Stimulated activated naive B cell treated with anti-CD40 and anti-IgM and Interleukin-4, amounts not matched to agents 10 μg/mL and 1 μg/mL and 100 μg/mL, for 72 hours (primary cell): Measurements from ENCODE around the gene CPLX1.
"Not testable (repeated sequence)": the region's sequence is repeated elsewhere in the genome, so short reads cannot be mapped to it uniquely, and the experiment has no call there.

Experiments used
- ATAC-seq, 2 donors: fragments of 150-1000 bp; cut with Tn5 transposase; replicated peaks; 2 replicates each; pipeline ENCODE4 v1.10.0; 2021; ENCODE audit warnings: moderate library complexity in 1 of 2
- DNase-seq: peaks from one replicate; pipeline ENCODE4 v3.0.0; 2021
- H3K27ac Mint-ChIP-seq: one replicate; pipeline ENCODE4 v1.8.0; 2022; ENCODE audit warnings: mild to moderate bottlenecking, mixed read lengths
- H3K27me3 Mint-ChIP-seq, 2 donors: one replicate each; pipeline ENCODE4 v1.8.0; 2022; ENCODE audit warnings: mixed read lengths in 2 of 2
- H3K36me3 Mint-ChIP-seq, 2 donors: one replicate each; pipeline ENCODE4 v1.8.0; 2022; ENCODE audit warnings: mixed read lengths in 2 of 2, mild to moderate bottlenecking in 1 of 2
- H3K4me1 Mint-ChIP-seq, 2 donors: one replicate each; pipeline ENCODE4 v1.8.0; 2022; ENCODE audit warnings: mixed read lengths in 2 of 2, mild to moderate bottlenecking in 1 of 2
- H3K4me3 Mint-ChIP-seq, 2 donors: one replicate each; pipeline ENCODE4 v1.8.0; 2022; ENCODE audit warnings: mild to moderate bottlenecking in 2 of 2, mixed read lengths in 2 of 2, moderate library complexity in 1 of 2
- H3K9me3 Mint-ChIP-seq, 2 donors: one replicate each; pipeline ENCODE4 v1.8.0; 2022; ENCODE audit warnings: mixed read lengths in 2 of 2, mild to moderate bottlenecking in 1 of 2

CPLX1 gene

GRCh38 chr4:740656-741282, 85.2 kb downstream of the CPLX1 start:
- DNase-seq (no peak), ATAC-seq (no peak)
- H3K27me3 Mint-ChIP-seq: no peaks in the 10 kb centered on the region
- no peak overlapping the region for H3K27ac Mint-ChIP-seq
- H3K36me3 Mint-ChIP-seq: peaks cover 17 to 41% of the 10 kb centered on the region in 2 donors
- peaks cover 2 to 12% of the 10 kb centered on the region in 2 donors for H3K4me1 Mint-ChIP-seq
- H3K4me3 Mint-ChIP-seq: no peak overlapping the region
- peaks cover 0 to 2% of the 10 kb centered on the region in 2 donors for H3K9me3 Mint-ChIP-seq

GRCh38 chr4:740011-740410, 85.9 kb downstream of the CPLX1 start:
- no peak for ATAC-seq
- H3K4me1 Mint-ChIP-seq: peaks cover 2 to 12% of the 10 kb centered on the region in 2 donors
- H3K4me3 Mint-ChIP-seq: no peak overlapping the region
- H3K36me3 Mint-ChIP-seq: peaks cover 21 to 48% of the 10 kb centered on the region in 2 donors
- peaks cover 0 to 2% of the 10 kb centered on the region in 2 donors for H3K9me3 Mint-ChIP-seq
- no peak for DNase-seq
- H3K27ac Mint-ChIP-seq: no peak overlapping the region
- no peaks in the 10 kb centered on the region for H3K27me3 Mint-ChIP-seq

- DNase-seq (no peak), ATAC-seq (no peak)
- Mint-ChIP-seq H3K4me1 (peaks cover 2 to 11% of the 10 kb centered on the region in 2 donors), H3K27me3 (no peaks in the 10 kb centered on the region), H3K36me3 (peaks cover 25 to 52% of the 10 kb centered on the region in 2 donors), H3K4me3 (no peak overlapping the region), H3K27ac (no peak overlapping the region), H3K9me3 (peaks cover 0 to 2% of the 10 kb centered on the region in 2 donors)
These were observed 86.4 kb downstream of the CPLX1 start for GRCh38 chr4:739569-739968.

GRCh38 chr4:738781-739280, 87.1 kb downstream of the CPLX1 start:
- H3K27ac Mint-ChIP-seq: no peak overlapping the region
- ATAC-seq (no peak), DNase-seq (no peak)
- no peak overlapping the region for H3K4me3 Mint-ChIP-seq
- peaks cover 0 to 7% of the 10 kb centered on the region in 2 donors for H3K4me1 Mint-ChIP-seq
- H3K27me3 Mint-ChIP-seq: no peaks in the 10 kb centered on the region
- H3K36me3 Mint-ChIP-seq: peaks cover 25 to 46% of the 10 kb centered on the region in 2 donors
- no peaks in the 10 kb centered on the region for H3K9me3 Mint-ChIP-seq

GRCh38 chr4:736561-736960, 89.4 kb downstream of the CPLX1 start:
- H3K36me3 Mint-ChIP-seq: peaks cover 28 to 42% of the 10 kb centered on the region in 2 donors
- not testable (repeated sequence) for ATAC-seq, H3K27ac Mint-ChIP-seq, DNase-seq, H3K4me1 Mint-ChIP-seq, H3K27me3 Mint-ChIP-seq, H3K4me3 Mint-ChIP-seq, H3K9me3 Mint-ChIP-seq

GRCh38 chr4:735583-735982, 90.3 kb downstream of the CPLX1 start:
- ATAC-seq (no peak), DNase-seq (no peak)
- Mint-ChIP-seq H3K27ac (no peak overlapping the region), H3K4me3 (no peak overlapping the region), H3K36me3 (peaks cover 34 to 47% of the 10 kb centered on the region in 2 donors), H3K27me3 (no peaks in the 10 kb centered on the region), H3K4me1 (no peaks in the 10 kb centered on the region), H3K9me3 (peaks cover 0 to 2% of the 10 kb centered on the region in 2 donors)
